HEK293 (cell line): ENCODE data around the gene GALNT4.

Experiments used
- CTCF ChIA-PET: fragments of 350-600 bp; formaldehyde crosslinking; extraction: SDS; loops from one replicate; lab custom pipeline; 2021; ENCODE audit warnings: antibody characterized with exemption; lab: Yijun Ruan, JAX
- POLR2A ChIA-PET: fragments of 300-600 bp; formaldehyde crosslinking; extraction: SDS; loops from one replicate; lab custom pipeline; 2020; ENCODE audit warnings: antibody characterized with exemption, inconsistent platforms; lab: Yijun Ruan, JAX
- H3K27ac ChIP-seq: fragments of 200-500 bp; sonication (Bioruptor generic); 2 replicates; pipeline ENCODE4 v1.5.1; 2014; ENCODE audit warnings: low read depth, low read length, control low read depth, inconsistent platforms; ENCODE audit errors: extremely low read depth
- H3K36me3 ChIP-seq, 2 experiments: fragments of 200-500 bp in 1 of 2; sonication (Bioruptor generic) in 1 of 2; 1 replicate in 1 of 2; 2 replicates in 1 of 2; pipeline ENCODE4 v1.5.1; 2014 to 2017; ENCODE audit warnings: inconsistent platforms in 2 of 2, low read length in 2 of 2; ENCODE audit not compliant: control insufficient read depth in 2 of 2, insufficient read depth in 1 of 2
- H3K4me1 ChIP-seq: fragments of 200-500 bp; sonication (Bioruptor generic); 2 replicates; pipeline ENCODE4 v1.5.1; 2014; ENCODE audit warnings: mild to moderate bottlenecking, low read length, inconsistent platforms; ENCODE audit not compliant: control insufficient read depth, insufficient read depth
- H3K4me3 ChIP-seq: 2 replicates; pipeline ENCODE4 v1.5.1; 2011; ENCODE audit warnings: low read depth, mild to moderate bottlenecking, control low read depth, low read length, moderate library complexity
- H3K9me3 ChIP-seq: fragments of 200-500 bp; sonication (Bioruptor generic); 2 replicates; pipeline ENCODE4 v1.5.1; 2014; ENCODE audit warnings: low read depth, low read length, inconsistent platforms; ENCODE audit not compliant: control insufficient read depth, insufficient read depth
- HOXD13 ChIP-seq: sonication (generic); formaldehyde crosslinking; IDR thresholded peaks from 2 replicates; pipeline ENCODE4 v1.8.0; 2022; ENCODE audit warnings: missing genetic modification reagents, borderline replicate concordance
- KLF8 ChIP-seq: fragments of 450-650 bp; formaldehyde crosslinking; IDR thresholded peaks from 2 replicates; pipeline ENCODE4 v1.5.1; 2016; ENCODE audit warnings: missing biosample characterization, missing genetic modification characterization
- MYNN ChIP-seq: fragments of 450-650 bp; formaldehyde crosslinking; IDR thresholded peaks from 2 replicates; pipeline ENCODE4 v1.5.1; 2016; ENCODE audit warnings: missing biosample characterization, missing genetic modification characterization, borderline replicate concordance
- PBX3 ChIP-seq: sonication (generic); formaldehyde crosslinking; IDR thresholded peaks from 2 replicates; pipeline ENCODE4 v1.8.1; 2022; ENCODE audit warnings: mild to moderate bottlenecking, moderate library complexity, missing genetic modification reagents
- SETDB1 ChIP-seq: IDR thresholded peaks from one replicate; pipeline ENCODE4 v1.6.1; 2017; ENCODE audit warnings: mild to moderate bottlenecking, low read length, moderate library complexity, mixed read lengths; ENCODE audit not compliant: insufficient read length
- ZBTB6 ChIP-seq: fragments of 450-650 bp; formaldehyde crosslinking; IDR thresholded peaks from 2 replicates; pipeline ENCODE4 v1.5.1; 2017; ENCODE audit warnings: missing biosample characterization, missing genetic modification characterization
- ZNF18 ChIP-seq: fragments of 450-650 bp; formaldehyde crosslinking; IDR thresholded peaks from 2 replicates; pipeline ENCODE4 v1.5.1; 2016; ENCODE audit warnings: missing biosample characterization, missing genetic modification characterization
- ZNF23 ChIP-seq: fragments of 450-650 bp; formaldehyde crosslinking; IDR thresholded peaks from 2 replicates; pipeline ENCODE4 v1.5.1; 2016; ENCODE audit warnings: missing biosample characterization, missing genetic modification characterization, borderline replicate concordance
- ZNF324 ChIP-seq: fragments of 450-650 bp; formaldehyde crosslinking; IDR thresholded peaks from 2 replicates; pipeline ENCODE4 v1.5.1; 2016; ENCODE audit warnings: missing biosample characterization, missing genetic modification characterization
- ZNF341 ChIP-seq: fragments of 450-650 bp; formaldehyde crosslinking; IDR thresholded peaks from 2 replicates; pipeline ENCODE4; 2016; ENCODE audit warnings: low read depth, missing biosample characterization, missing genetic modification characterization
- ZNF488 ChIP-seq: fragments of 450-650 bp; formaldehyde crosslinking; IDR thresholded peaks from 2 replicates; pipeline ENCODE4 v1.5.1; 2016; ENCODE audit warnings: missing biosample characterization, missing genetic modification characterization
- ZNF518A ChIP-seq: fragments of 450-650 bp; formaldehyde crosslinking; conservative IDR thresholded peaks from 2 replicates; pipeline ENCODE4 v1.5.1; 2016; ENCODE audit warnings: low read depth, missing biosample characterization, missing genetic modification characterization
- ZNF548 ChIP-seq: fragments of 450-650 bp; formaldehyde crosslinking; IDR thresholded peaks from 2 replicates; pipeline ENCODE4 v1.5.1; 2016; ENCODE audit warnings: missing biosample characterization, missing genetic modification characterization
- ZNF558 ChIP-seq: fragments of 450-650 bp; formaldehyde crosslinking; IDR thresholded peaks from 2 replicates; pipeline ENCODE4 v1.5.1; 2016; ENCODE audit warnings: missing biosample characterization, missing genetic modification characterization
- ZNF624 ChIP-seq: fragments of 450-650 bp; formaldehyde crosslinking; IDR thresholded peaks from 2 replicates; pipeline ENCODE4 v1.5.1; 2017; ENCODE audit warnings: missing biosample characterization, missing genetic modification characterization
- ZNF664 ChIP-seq: fragments of 450-650 bp; formaldehyde crosslinking; IDR thresholded peaks from 2 replicates; pipeline ENCODE4 v1.5.1; 2016; ENCODE audit warnings: missing biosample characterization, missing genetic modification characterization
- TF ChIP-seq, protein P1 (sequence below): fragments of 450-650 bp; formaldehyde crosslinking; conservative IDR thresholded peaks from 2 replicates; pipeline ENCODE4 v1.5.1; 2016; ENCODE audit warnings: low read depth, missing biosample characterization, missing genetic modification characterization
- TF ChIP-seq, protein P2 (sequence below): fragments of 450-650 bp; formaldehyde crosslinking; IDR thresholded peaks from 2 replicates; pipeline ENCODE4 v1.5.0; 2017; ENCODE audit warnings: missing biosample characterization, missing genetic modification characterization, borderline replicate concordance

GALNT4 gene

DNA sequence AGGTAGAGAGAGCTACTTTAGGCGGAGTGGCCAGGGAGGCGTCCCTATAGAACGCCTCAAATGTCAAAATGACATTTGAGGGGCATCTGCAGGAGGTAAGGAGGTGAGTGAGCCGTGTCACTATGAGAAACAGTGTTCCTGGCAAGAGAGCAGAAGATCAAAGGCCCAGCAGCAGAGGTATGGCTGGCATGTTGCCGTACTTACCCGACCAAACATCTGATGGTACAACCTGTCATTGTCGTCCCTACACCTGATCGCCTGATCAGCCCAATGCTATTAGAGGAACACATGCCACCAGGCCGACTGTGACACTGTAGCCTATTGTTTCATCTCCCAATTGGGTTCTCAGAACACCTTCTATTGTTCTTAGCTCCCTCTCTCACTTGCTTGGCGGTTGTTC lies 35.2 kb upstream of the GALNT4 start:
- POLR2A ChIA-PET, result no interaction called here
- Histone ChIP-seq H3K9me3 (no peaks in the 10 kb centered on the region; the same call in 1 of the 2 replicates), H3K36me3 (no peaks in the 10 kb centered on the region), H3K4me3 (no peak overlapping the region), H3K4me1 (peaks cover 2% of the 10 kb centered on the region; the same call in 1 of the 2 replicates), H3K27ac (no peak overlapping the region)
- TF ChIP-seq ZBTB6 (tag by site-specific recombination) (no peak), KLF8 (no peak), ZNF558 (tag by site-specific recombination) (no peak), HOXD13 (CRISPR knock-in tag) (no peak), ZNF488 (tag by site-specific recombination) (no peak), PBX3 (CRISPR knock-in tag) (no peak), ZNF23 (tag by site-specific recombination) (no peak), ZNF18 (tag by site-specific recombination) (no peak), ZNF664 (no peak), ZNF341 (tag by site-specific recombination) (no peak), ZNF324 (tag by site-specific recombination) (no peak)
- TF ChIP-seq, protein P1, sequence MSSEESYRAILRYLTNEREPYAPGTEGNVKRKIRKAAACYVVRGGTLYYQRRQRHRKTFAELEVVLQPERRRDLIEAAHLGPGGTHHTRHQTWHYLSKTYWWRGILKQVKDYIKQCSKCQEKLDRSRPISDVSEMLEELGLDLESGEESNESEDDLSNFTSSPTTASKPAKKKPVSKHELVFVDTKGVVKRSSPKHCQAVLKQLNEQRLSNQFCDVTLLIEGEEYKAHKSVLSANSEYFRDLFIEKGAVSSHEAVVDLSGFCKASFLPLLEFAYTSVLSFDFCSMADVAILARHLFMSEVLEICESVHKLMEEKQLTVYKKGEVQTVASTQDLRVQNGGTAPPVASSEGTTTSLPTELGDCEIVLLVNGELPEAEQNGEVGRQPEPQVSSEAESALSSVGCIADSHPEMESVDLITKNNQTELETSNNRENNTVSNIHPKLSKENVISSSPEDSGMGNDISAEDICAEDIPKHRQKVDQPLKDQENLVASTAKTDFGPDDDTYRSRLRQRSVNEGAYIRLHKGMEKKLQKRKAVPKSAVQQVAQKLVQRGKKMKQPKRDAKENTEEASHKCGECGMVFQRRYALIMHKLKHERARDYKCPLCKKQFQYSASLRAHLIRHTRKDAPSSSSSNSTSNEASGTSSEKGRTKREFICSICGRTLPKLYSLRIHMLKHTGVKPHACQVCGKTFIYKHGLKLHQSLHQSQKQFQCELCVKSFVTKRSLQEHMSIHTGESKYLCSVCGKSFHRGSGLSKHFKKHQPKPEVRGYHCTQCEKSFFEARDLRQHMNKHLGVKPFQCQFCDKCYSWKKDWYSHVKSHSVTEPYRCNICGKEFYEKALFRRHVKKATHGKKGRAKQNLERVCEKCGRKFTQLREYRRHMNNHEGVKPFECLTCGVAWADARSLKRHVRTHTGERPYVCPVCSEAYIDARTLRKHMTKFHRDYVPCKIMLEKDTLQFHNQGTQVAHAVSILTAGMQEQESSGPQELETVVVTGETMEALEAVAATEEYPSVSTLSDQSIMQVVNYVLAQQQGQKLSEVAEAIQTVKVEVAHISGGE, result no peak
- CTCF ChIA-PET, result interaction anchor here (2.3 kb wide), 1 partner anchor 16 kb away, joined by 9 read pairs; no protein-coding TSS in a partner anchor

DNA sequence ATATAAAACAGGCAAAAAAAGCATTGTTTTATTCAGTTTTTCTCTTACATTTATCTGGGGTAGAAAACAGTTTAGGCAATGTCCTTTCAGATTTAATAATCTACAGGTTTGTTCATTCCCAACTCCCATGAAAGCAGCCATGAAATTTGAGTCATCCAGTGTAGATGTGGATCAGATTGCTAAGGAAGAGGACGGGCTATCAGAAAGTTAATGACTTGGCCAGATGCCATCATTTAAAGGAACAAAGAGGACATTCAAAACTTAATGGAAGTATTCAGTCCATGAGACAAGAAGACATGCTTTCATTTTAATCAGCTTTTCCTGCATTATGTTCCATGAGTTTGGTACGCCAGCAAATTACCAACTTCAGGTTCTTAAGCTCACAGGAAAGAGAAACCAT lies 32.4 kb upstream of the GALNT4 start:
- Histone ChIP-seq H3K9me3 (no peaks in the 10 kb centered on the region; the same call in 1 of the 2 replicates), H3K4me1 (peaks cover 2% of the 10 kb centered on the region; the same call in 1 of the 2 replicates), H3K4me3 (no peak overlapping the region), H3K27ac (no peak overlapping the region), H3K36me3 (no peaks in the 10 kb centered on the region)
- ChIA-PET POLR2A (interaction anchor here (1.2 kb wide), 1 partner anchor 35 kb away, joined by 3 read pairs; no protein-coding TSS in a partner anchor), CTCF (interaction anchor here (1.2 to 1.3 kb wide), 2 partner anchors 13 to 1389 kb away, joined by 5 to 10 read pairs; no protein-coding TSS in a partner anchor)
- peak; percentile 19 for TF ChIP-seq SETDB1
- no peak for TF ChIP-seq ZNF548
- TF ChIP-seq ZNF624 (tag by site-specific recombination), result no peak
- TF ChIP-seq, protein P2, sequence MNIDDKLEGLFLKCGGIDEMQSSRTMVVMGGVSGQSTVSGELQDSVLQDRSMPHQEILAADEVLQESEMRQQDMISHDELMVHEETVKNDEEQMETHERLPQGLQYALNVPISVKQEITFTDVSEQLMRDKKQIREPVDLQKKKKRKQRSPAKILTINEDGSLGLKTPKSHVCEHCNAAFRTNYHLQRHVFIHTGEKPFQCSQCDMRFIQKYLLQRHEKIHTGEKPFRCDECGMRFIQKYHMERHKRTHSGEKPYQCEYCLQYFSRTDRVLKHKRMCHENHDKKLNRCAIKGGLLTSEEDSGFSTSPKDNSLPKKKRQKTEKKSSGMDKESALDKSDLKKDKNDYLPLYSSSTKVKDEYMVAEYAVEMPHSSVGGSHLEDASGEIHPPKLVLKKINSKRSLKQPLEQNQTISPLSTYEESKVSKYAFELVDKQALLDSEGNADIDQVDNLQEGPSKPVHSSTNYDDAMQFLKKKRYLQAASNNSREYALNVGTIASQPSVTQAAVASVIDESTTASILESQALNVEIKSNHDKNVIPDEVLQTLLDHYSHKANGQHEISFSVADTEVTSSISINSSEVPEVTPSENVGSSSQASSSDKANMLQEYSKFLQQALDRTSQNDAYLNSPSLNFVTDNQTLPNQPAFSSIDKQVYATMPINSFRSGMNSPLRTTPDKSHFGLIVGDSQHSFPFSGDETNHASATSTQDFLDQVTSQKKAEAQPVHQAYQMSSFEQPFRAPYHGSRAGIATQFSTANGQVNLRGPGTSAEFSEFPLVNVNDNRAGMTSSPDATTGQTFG (tag by site-specific recombination), result no peak
- no peak for TF ChIP-seq MYNN (tag by site-specific recombination)
- no peak for TF ChIP-seq ZNF518A (tag by site-specific recombination)
